ENCODE data around the gene SAMSN1. TPM values are rescaled to one million over a fixed set of nuclear protein-coding genes. Genes with fewer than 3 reads are reported as not detected.

SAMSN1 gene
- total RNA-seq, 3 donors from 2014 or later = 3.2 to 11.1 (median 6.5) TPM

DNA sequence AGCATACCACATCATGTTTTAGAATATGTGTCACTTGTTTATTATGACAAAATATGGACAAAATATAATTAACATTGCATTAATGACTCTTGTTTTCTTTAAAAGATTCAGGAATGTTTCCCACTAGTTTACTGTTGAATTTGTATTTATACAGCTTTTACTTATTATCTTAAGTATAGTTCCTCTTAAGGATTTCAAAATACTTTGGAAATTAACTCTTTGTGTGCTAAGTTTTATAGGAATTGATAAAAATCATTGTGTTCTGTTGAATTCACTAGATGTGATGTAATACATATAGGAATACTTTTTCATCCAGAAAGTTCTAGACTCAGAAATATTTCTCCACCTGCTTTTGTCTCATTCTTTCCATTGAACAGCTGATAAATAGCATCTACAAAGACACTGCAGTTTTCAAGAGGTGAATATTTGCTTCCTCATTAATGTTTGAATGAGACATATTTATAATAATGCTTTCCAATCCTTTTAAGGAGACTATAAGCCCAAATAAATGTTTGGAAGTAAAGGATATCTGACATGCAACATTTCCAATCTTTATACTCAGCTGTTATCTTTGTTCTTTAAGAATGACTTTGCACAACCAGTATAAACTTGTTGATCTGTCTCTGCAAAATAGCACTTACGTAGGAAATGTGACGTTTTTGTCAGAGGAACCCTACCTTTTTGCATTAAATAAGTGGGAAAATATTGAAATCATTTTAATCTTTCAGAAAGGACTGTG, 38.4 kb upstream of the SAMSN1 start:
- H3K4me1 ChIP-seq (ENCODE audit: low read depth) = no peaks in the 10 kb centered on the region
- DNase-seq (no peak), ATAC-seq (no peak)
- intact Hi-C loops (cut with DNase I, micrococcal nuclease) = no loop called here
- no peaks in the 10 kb centered on the region for H3K9me3 ChIP-seq
- no peak overlapping the region for H3K4me3 ChIP-seq
- no peaks in the 10 kb centered on the region for H3K36me3 ChIP-seq (ENCODE audit: low read depth)
- TF ChIP-seq, protein P1, sequence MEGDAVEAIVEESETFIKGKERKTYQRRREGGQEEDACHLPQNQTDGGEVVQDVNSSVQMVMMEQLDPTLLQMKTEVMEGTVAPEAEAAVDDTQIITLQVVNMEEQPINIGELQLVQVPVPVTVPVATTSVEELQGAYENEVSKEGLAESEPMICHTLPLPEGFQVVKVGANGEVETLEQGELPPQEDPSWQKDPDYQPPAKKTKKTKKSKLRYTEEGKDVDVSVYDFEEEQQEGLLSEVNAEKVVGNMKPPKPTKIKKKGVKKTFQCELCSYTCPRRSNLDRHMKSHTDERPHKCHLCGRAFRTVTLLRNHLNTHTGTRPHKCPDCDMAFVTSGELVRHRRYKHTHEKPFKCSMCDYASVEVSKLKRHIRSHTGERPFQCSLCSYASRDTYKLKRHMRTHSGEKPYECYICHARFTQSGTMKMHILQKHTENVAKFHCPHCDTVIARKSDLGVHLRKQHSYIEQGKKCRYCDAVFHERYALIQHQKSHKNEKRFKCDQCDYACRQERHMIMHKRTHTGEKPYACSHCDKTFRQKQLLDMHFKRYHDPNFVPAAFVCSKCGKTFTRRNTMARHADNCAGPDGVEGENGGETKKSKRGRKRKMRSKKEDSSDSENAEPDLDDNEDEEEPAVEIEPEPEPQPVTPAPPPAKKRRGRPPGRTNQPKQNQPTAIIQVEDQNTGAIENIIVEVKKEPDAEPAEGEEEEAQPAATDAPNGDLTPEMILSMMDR (IDR thresholded peaks at IDR 0.05) = no peak

DNA sequence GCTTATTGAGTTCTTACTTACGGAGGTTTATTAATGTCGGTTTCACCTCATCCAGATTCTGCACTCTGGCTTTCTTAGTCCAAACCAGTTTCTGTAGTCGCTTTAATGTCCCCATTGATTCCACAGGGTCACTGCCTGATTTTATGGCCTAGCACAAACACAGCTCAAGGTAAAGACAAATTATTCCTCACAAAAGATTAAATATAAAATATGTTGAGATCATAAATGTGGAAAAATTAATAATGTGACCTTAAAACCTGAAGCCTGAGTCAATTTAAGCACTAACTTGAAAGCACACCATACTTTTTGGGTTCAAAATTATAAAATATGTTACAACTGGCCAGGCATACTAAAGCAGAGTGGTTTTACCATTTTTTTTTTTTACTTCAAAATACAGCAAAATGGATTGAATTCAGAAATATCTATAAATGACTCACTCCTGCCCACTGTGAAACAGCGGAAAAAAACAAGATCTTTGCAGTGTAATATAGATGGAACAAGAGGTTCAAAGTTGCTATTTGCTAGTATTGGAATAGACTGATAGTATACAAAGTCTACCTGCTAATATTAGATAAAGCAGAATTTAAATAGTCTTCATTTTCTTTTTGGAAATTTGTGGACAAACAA, 37.6 kb upstream of the SAMSN1 start:
- TF ChIP-seq, protein P1 (IDR thresholded peaks at IDR 0.05) = no peak
- intact Hi-C loops (cut with DNase I, micrococcal nuclease) = no loop called here
- no peak overlapping the region for H3K4me3 ChIP-seq

DNA sequence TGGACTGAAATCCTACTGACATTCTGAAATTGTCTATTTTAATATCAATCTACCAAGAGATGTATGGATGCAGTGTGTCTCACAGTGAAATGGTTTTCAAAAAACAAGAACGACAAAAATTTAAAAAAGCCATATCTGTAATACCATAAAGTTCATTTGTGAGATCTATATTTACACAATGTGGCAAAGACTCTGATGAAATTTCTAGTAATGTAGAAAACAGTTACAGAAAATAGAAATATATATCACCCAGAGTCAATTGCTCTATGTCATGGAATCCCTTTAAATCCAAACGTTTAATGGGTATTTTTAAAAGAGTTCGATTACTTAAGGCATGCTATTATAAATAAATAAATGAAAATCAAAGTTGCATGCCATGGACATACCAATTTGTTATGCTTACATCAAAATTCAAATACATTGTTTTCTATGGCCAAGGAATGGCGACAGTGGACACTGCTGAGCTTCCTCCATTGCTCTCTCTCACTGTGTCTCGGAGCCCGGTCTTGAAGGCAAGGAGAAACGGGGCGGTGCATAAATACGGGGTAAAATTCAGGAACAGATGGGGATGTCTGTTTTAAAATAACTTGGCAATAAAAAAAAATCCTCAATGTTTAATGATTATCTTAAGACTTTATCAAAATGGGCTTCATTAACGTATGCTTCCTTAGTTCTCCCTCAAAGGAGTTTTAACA, 37.0 kb upstream of the SAMSN1 start:
- ATAC-seq = no peak
- Histone ChIP-seq H3K36me3 (ENCODE audit: low read depth) (no peaks in the 10 kb centered on the region), H3K9me3 (no peaks in the 10 kb centered on the region), H3K4me3 (no peak overlapping the region), H3K4me1 (ENCODE audit: low read depth) (no peaks in the 10 kb centered on the region)
- TF ChIP-seq, protein P1 (IDR thresholded peaks at IDR 0.05) = no peak
- intact Hi-C loops (cut with DNase I, micrococcal nuclease) = no loop called here
- no peak for DNase-seq

More for the DNA sequence above, 37.6 kb upstream of the SAMSN1 start:
- H3K9me3 ChIP-seq = no peaks in the 10 kb centered on the region
- ATAC-seq (no peak), DNase-seq (no peak)
- H3K36me3 ChIP-seq (ENCODE audit: low read depth) = no peaks in the 10 kb centered on the region
- H3K4me1 ChIP-seq (ENCODE audit: low read depth) = no peaks in the 10 kb centered on the region

DNA sequence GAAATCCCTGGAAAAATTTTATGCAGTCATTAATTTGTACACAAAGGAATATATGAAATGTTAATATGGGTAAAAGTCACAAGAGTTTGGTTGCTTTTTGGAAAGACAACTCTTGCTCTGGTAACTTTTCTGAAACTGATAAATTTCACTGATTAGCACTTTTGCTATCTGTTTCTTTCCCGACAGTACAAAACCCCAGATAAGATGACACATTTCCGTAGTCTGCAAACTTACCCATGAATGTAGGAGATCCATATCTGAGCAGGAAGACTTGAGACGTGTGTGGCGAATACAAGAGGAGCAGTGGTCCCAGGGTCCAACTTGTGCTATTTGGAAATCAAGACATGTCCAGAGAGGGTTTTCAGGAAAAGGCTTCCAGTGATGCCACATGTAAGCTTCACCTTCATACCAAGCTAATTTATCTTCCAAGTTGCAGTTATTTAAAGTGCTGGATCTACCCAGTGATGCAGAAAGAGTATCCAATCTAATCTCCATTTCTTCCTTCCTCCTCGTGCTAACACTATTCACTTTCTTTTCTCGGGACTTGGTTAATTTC, 35.9 kb upstream of the SAMSN1 start:
- no peaks in the 10 kb centered on the region for H3K9me3 ChIP-seq
- no peaks in the 10 kb centered on the region for H3K36me3 ChIP-seq (ENCODE audit: low read depth)
- intact Hi-C loops (cut with DNase I, micrococcal nuclease) = no loop called here
- ATAC-seq (no peak), DNase-seq (no peak)
- no peak overlapping the region for H3K4me3 ChIP-seq
- H3K4me1 ChIP-seq (ENCODE audit: low read depth) = no peaks in the 10 kb centered on the region
- TF ChIP-seq, protein P1 (IDR thresholded peaks at IDR 0.05) = no peak

DNA sequence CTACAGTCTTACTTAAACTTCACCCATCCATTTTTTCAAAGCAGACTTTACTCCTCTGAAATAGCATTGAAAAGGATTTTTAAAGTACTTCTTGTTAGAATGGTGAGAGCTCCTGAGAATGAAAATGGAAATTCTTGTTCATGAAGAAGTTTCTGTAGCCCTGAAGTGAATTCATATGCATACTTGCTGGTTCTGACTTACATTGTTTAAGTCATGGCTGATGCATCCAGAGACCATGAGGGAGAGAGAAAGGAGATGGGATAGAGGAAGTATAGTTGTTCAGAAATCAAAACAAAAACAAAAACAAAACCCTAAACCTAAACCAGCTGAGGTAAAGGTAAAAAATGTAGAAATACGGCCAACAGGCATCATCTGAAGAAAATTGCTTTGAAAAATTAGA, 27.1 kb upstream of the SAMSN1 start:
- DNase-seq (no peak), ATAC-seq (no peak)
- H3K36me3 ChIP-seq (ENCODE audit: low read depth) = no peaks in the 10 kb centered on the region
- intact Hi-C loops (cut with DNase I, micrococcal nuclease) = no loop called here
- no peaks in the 10 kb centered on the region for H3K9me3 ChIP-seq
- TF ChIP-seq, protein P1 (IDR thresholded peaks at IDR 0.05) = no peak
- H3K4me1 ChIP-seq (ENCODE audit: low read depth) = no peaks in the 10 kb centered on the region
- no peak overlapping the region for H3K4me3 ChIP-seq
